HepG2 (cell line): ENCODE measurements around the gene STARD10. TPM values are rescaled to one million over a fixed set of nuclear protein-coding genes. Genes with fewer than 3 reads are reported as not detected.

Experiments used
- AGO2 ChIP-seq: fragments of 200-400 bp; formaldehyde crosslinking; optimal IDR thresholded peaks from 2 replicates; pipeline ENCODE3; 2017; ENCODE audit warnings: mild to moderate bottlenecking, low read depth, low read length, moderate library complexity
- BORCS8-MEF2B ChIP-seq: sonication (generic); formaldehyde crosslinking; IDR thresholded peaks from 2 replicates; pipeline ENCODE4 v1.8.0; 2022; ENCODE audit warnings: mild to moderate bottlenecking, missing genetic modification reagents
- ESRRA ChIP-seq: sonication (generic); formaldehyde crosslinking; IDR thresholded peaks from 2 replicates; pipeline ENCODE4 v1.5.1; 2020; ENCODE audit warnings: mild to moderate bottlenecking, low read depth, missing genetic modification reagents
- FIP1L1 ChIP-seq: fragments of 200-400 bp; formaldehyde crosslinking; IDR thresholded peaks from 2 replicates; pipeline ENCODE4 v1.6.1; 2018; ENCODE audit warnings: low read depth, mild to moderate bottlenecking, low read length, moderate library complexity, borderline replicate concordance; ENCODE audit not compliant: insufficient read depth
- HNRNPLL ChIP-seq: fragments of 200-400 bp; formaldehyde crosslinking; IDR thresholded peaks from 2 replicates; pipeline ENCODE4 v1.6.1; 2017; ENCODE audit warnings: mild to moderate bottlenecking, low read depth, low read length; ENCODE audit not compliant: poor library complexity, severe bottlenecking
- MAFG ChIP-seq: sonication (generic); formaldehyde crosslinking; IDR thresholded peaks from 2 replicates; pipeline ENCODE4 v1.5.1; 2020; ENCODE audit warnings: mild to moderate bottlenecking, missing genetic modification reagents
- NR2F2 ChIP-seq: IDR thresholded peaks from 2 replicates; pipeline ENCODE4 v1.6.1; 2012; ENCODE audit warnings: low read depth, inconsistent platforms, borderline replicate concordance
- NR2F6 ChIP-seq, 2 experiments: IDR thresholded peaks; 2 replicates each; pipeline ENCODE4 v1.6.1; 2016; ENCODE audit warnings: antibody characterized with exemption in 1 of 2, mild to moderate bottlenecking in 1 of 2
- PITX1 ChIP-seq: sonication (generic); formaldehyde crosslinking; IDR thresholded peaks from 2 replicates; pipeline ENCODE4 v1.5.1; 2020; ENCODE audit warnings: mild to moderate bottlenecking, missing genetic modification reagents
- RBM22 ChIP-seq: fragments of 200-400 bp; formaldehyde crosslinking; optimal IDR thresholded peaks from 2 replicates; pipeline ENCODE3; 2017; ENCODE audit warnings: mild to moderate bottlenecking, low read length, moderate library complexity
- REPIN1 ChIP-seq: sonication (generic); formaldehyde crosslinking; IDR thresholded peaks from 2 replicates; pipeline ENCODE4 v1.8.0; 2022; ENCODE audit warnings: missing genetic modification reagents, low read depth, mild to moderate bottlenecking, borderline replicate concordance
- RXRB ChIP-seq: IDR thresholded peaks from 2 replicates; pipeline ENCODE4 v1.6.1; 2016; ENCODE audit warnings: borderline replicate concordance, missing genetic modification reagents, missing compliant biosample characterization
- SMAD9 ChIP-seq: sonication (generic); formaldehyde crosslinking; IDR thresholded peaks from 2 replicates; pipeline ENCODE4 v1.5.1; 2020; ENCODE audit warnings: mild to moderate bottlenecking, missing genetic modification reagents
- ZBTB38 ChIP-seq: sonication (generic); formaldehyde crosslinking; IDR thresholded peaks from 2 replicates; pipeline ENCODE4 v1.5.1; 2020; ENCODE audit warnings: mild to moderate bottlenecking, missing genetic modification reagents
- ZNF562 ChIP-seq: sonication (generic); formaldehyde crosslinking; IDR thresholded peaks from 2 replicates; pipeline ENCODE4 v1.8.0; 2022; ENCODE audit warnings: missing genetic modification reagents, borderline replicate concordance
- ZNF660 ChIP-seq: sonication (generic); formaldehyde crosslinking; IDR thresholded peaks from 2 replicates; pipeline ENCODE4 v1.5.1; 2020; ENCODE audit warnings: mild to moderate bottlenecking, low read depth, missing genetic modification reagents, borderline replicate concordance
- ZNF674 ChIP-seq: sonication (generic); formaldehyde crosslinking; IDR thresholded peaks from 2 replicates; pipeline ENCODE4 v1.5.0; 2020; ENCODE audit warnings: low read depth, mild to moderate bottlenecking, missing genetic modification reagents
- ZNF766 ChIP-seq: sonication (generic); formaldehyde crosslinking; IDR thresholded peaks from 2 replicates; pipeline ENCODE4 v1.5.0; 2020; ENCODE audit warnings: missing genetic modification reagents, borderline replicate concordance
- ZNF772 ChIP-seq: sonication (generic); formaldehyde crosslinking; IDR thresholded peaks from 2 replicates; pipeline ENCODE4 v1.5.0; 2020; ENCODE audit warnings: mild to moderate bottlenecking, missing genetic modification reagents
- ZNF788 ChIP-seq: sonication (generic); formaldehyde crosslinking; IDR thresholded peaks from 2 replicates; pipeline ENCODE4 v1.5.0; 2020; ENCODE audit warnings: mild to moderate bottlenecking, missing genetic modification reagents, borderline replicate concordance
- polyA plus RNA-seq, 8 experiments: library from polyadenylated mRNA; depleted of rRNA in 3 of 8; stranded (reverse) in 7 of 8; unstranded in 1 of 8; fragments of >200 nt; fragmentation: Illumina TruSeq in 4 of 8; extraction: Trizol in 4 of 8; gene quantifications; 2 replicates each; pipeline versions ENCODE4 v1.2.1 to v1.2.3, GENCODE V29; 2011 to 2016; ENCODE audit warnings: low read depth in 4 of 8, missing spikeins in 1 of 8, mixed read lengths in 1 of 8; ENCODE audit not compliant: insufficient read depth in 1 of 8
- total RNA-seq, 5 experiments: library from RNA; depleted of rRNA; stranded (reverse); fragments of >200 nt; fragmentation: Illumina TruSeq; extraction: Trizol; gene quantifications; 2 replicates each; pipeline ENCODE4 v1.2.3, GENCODE V29; 2016; ENCODE audit warnings: low read depth in 1 of 5
- TF ChIP-seq, protein P1 (sequence below): IDR thresholded peaks from 2 replicates; pipeline ENCODE4 v1.6.1; 2018; ENCODE audit warnings: missing genetic modification reagents
- TF ChIP-seq, protein P2 (sequence below): sonication (generic); formaldehyde crosslinking; IDR thresholded peaks from 2 replicates; pipeline ENCODE4 v1.8.0; 2022; ENCODE audit warnings: mild to moderate bottlenecking, missing genetic modification reagents, borderline replicate concordance
- TF ChIP-seq, protein P3 (sequence below): sonication (generic); formaldehyde crosslinking; IDR thresholded peaks from 2 replicates; pipeline ENCODE4 v1.5.1; 2020; ENCODE audit warnings: missing genetic modification reagents, mild to moderate bottlenecking, borderline replicate concordance
- TF ChIP-seq, protein P4 (sequence below): IDR thresholded peaks from 2 replicates; pipeline ENCODE4 v1.6.1; 2012; ENCODE audit warnings: low read depth, low read length, improper control_type of control experiment

STARD10 gene
- total and polyA plus RNA-seq, 2 of the 13 experiments (the other 11 are each of a cell fraction or from before 2014, with no cell fraction given): 260 to 341 TPM

DNA sequence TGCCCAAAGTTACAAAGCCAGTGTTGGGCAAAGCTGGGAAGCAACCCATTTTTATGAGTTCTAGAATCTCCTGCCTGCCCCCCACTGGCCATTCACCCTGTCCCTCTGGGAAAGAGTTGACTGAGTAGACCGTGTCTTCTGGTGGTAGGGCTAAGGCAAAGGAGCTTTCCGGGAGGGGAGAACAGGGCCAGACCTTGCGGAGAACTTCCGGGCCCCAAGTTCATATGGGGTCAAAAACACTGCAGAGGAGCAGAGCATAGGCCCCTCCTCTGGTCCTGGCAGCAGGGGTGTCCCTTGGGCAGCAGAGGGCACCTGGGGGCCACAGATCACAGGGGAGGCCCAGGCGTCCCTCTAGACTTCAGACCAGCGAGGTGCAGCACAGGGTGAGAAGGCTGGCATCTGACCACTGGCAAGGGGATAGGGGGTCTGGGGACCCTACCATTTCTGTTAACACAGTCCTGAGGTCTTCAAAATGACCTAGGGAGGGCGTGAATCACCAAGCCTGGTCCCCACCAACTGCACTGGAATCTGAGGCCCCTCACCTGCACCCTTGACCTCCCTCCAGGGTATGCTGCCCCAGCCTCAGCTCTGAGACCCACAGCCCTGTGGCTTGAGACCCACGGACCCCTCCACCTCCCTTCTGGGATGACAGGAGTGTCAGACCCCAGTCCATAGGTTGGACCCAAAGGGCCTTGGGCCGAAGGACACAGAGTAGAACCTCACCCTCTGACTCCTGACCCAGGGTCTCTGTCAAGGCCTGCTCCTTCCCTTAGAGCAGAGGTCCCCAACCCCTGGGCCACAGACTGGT is 40.3 kb downstream of the STARD10 start (continued):
- TF ChIP-seq, protein P1, sequence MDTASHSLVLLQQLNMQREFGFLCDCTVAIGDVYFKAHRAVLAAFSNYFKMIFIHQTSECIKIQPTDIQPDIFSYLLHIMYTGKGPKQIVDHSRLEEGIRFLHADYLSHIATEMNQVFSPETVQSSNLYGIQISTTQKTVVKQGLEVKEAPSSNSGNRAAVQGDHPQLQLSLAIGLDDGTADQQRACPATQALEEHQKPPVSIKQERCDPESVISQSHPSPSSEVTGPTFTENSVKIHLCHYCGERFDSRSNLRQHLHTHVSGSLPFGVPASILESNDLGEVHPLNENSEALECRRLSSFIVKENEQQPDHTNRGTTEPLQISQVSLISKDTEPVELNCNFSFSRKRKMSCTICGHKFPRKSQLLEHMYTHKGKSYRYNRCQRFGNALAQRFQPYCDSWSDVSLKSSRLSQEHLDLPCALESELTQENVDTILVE: no peak
- no peak for TF ChIP-seq ZNF660 (CRISPR knock-in tag)
- TF ChIP-seq ZNF772: no peak
- TF ChIP-seq ZNF788 (CRISPR knock-in tag): peak; percentile 21; the same call in 1 of the 2 replicates
- TF ChIP-seq FIP1L1: no peak
- peak; percentile 77 for TF ChIP-seq AGO2
- TF ChIP-seq ZNF766: no peak
- peak; percentile 75 for TF ChIP-seq RBM22
- no peak for TF ChIP-seq HNRNPLL
- no peak for TF ChIP-seq ESRRA (CRISPR knock-in tag)
- 0 out of 2 replicates have a peak, but pooled peaks have one; percentile 13 for TF ChIP-seq ZBTB38 (CRISPR knock-in tag)
- no peak for TF ChIP-seq PITX1 (CRISPR knock-in tag)
- no peak for TF ChIP-seq ZNF674 (CRISPR knock-in tag)
- no peak for TF ChIP-seq REPIN1
- TF ChIP-seq NR2F2: no peak; the same call in 1 of the 2 replicates
- TF ChIP-seq SMAD9 (CRISPR knock-in tag): no peak
- peak; percentile 50; the same call in 1 of the 2 replicates for TF ChIP-seq RXRB (CRISPR knock-in tag)
- TF ChIP-seq MAFG (CRISPR knock-in tag): no peak
- TF ChIP-seq, protein P2, sequence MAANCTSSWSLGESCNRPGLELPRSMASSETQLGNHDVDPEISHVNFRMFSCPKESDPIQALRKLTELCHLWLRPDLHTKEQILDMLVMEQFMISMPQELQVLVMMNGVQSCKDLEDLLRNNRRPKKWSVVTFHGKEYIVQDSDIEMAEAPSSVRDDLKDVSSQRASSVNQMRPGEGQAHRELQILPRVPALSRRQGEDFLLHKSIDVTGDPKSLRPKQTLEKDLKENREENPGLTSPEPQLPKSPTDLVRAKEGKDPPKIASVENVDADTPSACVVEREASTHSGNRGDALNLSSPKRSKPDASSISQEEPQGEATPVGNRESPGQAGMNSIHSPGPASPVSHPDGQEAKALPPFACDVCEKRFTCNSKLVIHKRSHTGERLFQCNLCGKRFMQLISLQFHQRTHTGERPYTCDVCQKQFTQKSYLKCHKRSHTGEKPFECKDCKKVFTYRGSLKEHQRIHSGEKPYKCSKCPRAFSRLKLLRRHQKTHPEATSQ: no peak
- TF ChIP-seq, protein P3, sequence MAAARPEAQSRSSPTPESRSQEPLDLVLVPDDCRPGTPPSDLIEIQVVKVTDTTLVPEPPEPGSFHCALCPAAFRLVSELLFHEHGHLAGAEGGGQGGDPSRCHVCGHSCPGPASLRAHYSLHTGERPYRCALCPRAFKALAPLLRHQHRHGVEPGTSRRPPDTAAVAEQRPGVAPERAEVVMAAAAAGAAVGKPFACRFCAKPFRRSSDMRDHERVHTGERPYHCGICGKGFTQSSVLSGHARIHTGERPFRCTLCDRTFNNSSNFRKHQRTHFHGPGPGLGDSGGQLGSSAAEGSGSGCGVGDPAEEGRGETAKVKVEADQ: 0 out of 2 replicates have a peak, but pooled peaks have one; percentile 17
- TF ChIP-seq, protein P4, sequence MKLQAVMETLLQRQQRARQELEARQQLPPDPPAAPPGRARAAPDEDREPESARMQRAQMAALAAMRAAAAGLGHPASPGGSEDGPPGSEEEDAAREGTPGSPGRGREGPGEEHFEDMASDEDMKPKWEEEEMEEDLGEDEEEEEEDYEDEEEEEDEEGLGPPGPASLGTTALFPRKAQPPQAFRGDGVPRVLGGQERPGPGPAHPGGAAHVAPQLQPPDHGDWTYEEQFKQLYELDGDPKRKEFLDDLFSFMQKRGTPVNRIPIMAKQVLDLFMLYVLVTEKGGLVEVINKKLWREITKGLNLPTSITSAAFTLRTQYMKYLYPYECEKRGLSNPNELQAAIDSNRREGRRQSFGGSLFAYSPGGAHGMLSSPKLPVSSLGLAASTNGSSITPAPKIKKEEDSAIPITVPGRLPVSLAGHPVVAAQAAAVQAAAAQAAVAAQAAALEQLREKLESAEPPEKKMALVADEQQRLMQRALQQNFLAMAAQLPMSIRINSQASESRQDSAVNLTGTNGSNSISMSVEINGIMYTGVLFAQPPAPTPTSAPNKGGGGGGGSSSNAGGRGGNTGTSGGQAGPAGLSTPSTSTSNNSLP: no peak
- TF ChIP-seq BORCS8-MEF2B (CRISPR knock-in tag): no peak
- TF ChIP-seq ZNF562 (CRISPR knock-in tag): no peak
- TF ChIP-seq NR2F6 (IDR thresholded peaks at IDR 0.05): no peak
- TF ChIP-seq NR2F6 (CRISPR knock-in tag; IDR thresholded peaks at IDR 0.05): peak; percentile 10; the same call in 1 of the 2 replicates
